ENCODE results near the gene SARNP. TPM values are rescaled to one million over a fixed set of nuclear protein-coding genes. Genes with fewer than 3 reads are reported as not detected.

SARNP gene
- polyA plus RNA-seq, 3 donors = 131 to 167 (median 158) TPM

GRCh38 chr12:55728186-55728938, 89.2 kb downstream of the SARNP start:
- DNase-seq (ENCODE audit: low read depth in 3 of 3, low spot score in 2 of 3) = no peak

DNA sequence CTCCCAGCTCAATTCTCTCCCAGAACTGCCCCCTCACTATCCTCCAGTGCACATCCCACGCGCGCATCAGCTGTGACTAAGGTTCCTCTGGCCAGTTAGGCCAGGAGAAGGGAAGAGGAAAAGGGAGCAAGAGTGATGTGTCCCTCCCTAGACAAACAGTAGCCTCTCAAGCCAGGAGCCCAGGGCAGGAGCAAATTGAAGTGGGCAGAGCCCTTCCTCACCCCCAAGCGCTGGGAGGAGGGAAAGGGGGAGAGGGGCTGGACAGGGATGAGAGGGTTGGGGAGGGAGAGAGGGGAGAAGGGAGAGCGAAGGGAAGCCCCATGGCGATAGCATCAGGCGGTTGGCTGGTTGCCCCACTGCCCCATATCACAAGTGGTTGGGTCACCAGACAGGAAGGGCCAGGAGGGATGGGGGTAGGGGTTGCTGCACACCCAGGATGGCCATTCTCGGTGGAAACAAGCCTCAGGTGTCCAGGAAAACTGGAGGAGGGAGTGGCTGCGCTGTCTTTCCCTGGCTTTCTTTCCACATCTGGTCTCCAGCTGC, 89.8 kb downstream of the SARNP start:
- DNase-seq (ENCODE audit: low read depth in 3 of 3, low spot score in 2 of 3) = no peak

GRCh38 chr12:55726971-55727370, 90.6 kb downstream of the SARNP start:
- DNase-seq (ENCODE audit: low read depth in 3 of 3, low spot score in 2 of 3) = no peak

DNA sequence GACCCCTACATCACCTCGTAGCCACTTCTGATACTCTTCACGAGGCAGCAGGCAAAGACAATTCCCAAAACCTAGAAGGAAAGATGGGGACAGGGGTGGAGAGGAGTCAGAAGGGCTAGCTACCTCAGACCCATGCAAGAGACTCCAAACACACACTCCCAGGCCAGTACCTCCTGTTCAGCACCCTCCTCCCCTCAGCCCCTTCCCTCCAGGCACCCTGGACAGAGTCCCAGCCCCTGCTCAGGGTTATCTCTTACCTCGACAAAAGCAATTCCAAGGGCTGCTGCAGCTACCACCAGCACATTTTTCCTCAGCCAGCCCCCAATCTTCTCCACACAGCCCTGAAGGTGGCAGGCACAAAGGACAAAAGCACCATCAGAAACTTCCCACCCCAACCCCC, 92.0 kb downstream of the SARNP start:
- DNase-seq (ENCODE audit: low read depth in 3 of 3, low spot score in 2 of 3) = no peak

GRCh38 chr12:55724940-55725309, 92.6 kb downstream of the SARNP start:
- DNase-seq (ENCODE audit: low read depth in 3 of 3, low spot score in 2 of 3) = no peak

DNA sequence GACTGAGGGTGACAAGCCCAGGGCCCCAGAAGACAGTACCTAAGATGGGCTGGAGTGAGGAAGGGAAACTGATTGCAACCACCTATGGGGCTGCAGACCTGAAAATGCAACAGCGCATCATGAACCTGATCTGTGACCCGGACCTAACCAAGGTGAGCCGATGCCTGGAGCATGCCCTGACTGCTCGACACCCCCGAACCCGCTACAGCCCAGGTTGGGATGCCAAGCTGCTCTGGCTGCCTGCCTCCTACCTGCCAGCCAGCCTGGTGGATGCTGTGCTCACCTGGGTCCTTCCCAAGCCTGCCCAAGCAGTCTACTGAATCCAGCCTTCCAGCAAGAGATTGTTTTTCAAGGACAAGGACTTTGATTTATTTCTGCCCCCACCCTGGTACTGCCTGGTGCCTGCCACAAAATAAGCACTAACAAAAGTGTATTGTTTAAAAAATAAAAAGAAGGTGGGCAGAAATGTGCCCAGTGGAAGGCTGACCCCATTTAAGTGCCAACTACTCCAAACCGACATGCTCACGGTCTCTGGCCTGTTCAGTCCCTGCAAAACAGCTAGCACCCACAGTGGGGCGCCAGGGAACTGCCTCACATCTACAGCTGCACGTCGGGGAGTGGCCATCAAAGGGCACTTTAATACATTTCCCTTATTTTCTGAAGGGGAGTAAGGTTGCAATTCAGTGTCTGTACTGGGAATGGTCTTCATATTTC, 93.1 kb downstream of the SARNP start:
- no peak for DNase-seq (ENCODE audit: low read depth in 3 of 3, low spot score in 2 of 3)

GRCh38 chr12:55723516-55724225, 93.9 kb downstream of the SARNP start:
- no peak for DNase-seq (ENCODE audit: low read depth in 3 of 3, low spot score in 2 of 3)

GRCh38 chr12:55722948-55723347, 94.6 kb downstream of the SARNP start:
- no peak for DNase-seq (ENCODE audit: low read depth in 3 of 3, low spot score in 2 of 3)

DNA sequence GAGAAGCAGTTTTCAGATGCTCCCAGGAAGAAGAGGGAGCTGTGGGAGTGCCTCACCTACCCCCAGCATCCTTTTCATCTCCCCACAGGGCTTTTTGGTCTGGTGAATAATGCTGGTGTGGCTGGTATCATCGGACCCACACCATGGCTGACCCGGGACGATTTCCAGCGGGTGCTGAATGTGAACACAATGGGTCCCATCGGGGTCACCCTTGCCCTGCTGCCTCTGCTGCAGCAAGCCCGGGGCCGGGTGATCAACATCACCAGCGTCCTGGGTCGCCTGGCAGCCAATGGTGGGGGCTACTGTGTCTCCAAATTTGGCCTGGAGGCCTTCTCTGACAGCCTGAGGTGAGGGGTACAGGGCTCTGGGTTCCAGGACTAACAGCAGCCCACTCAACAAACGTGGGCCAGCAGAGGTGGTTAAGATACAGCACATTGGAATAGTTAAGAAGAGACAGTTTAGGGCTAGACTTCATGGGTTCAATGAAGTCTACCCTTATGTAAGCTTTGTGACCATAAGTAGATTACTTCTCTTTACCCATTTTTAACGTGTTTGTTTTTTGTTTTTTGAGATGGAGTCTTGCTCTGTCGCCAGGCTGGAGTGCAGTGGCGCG, 95.8 kb downstream of the SARNP start:
- no peak for DNase-seq (ENCODE audit: low read depth in 3 of 3, low spot score in 2 of 3)

GRCh38 chr12:55720894-55721444, 96.6 kb downstream of the SARNP start:
- no peak for DNase-seq (ENCODE audit: low read depth in 3 of 3, low spot score in 2 of 3)

GRCh38 chr12:55720071-55720564, 97.4 kb downstream of the SARNP start, which contains the start of gene RDH5:
Gene RDH5, plus strand, starts transcription at chr12:55720393. Its CDS starts 792 bp downstream, at chr12:55721185.
- DNase-seq (ENCODE audit: low read depth in 3 of 3, low spot score in 2 of 3) = no peak

DNA sequence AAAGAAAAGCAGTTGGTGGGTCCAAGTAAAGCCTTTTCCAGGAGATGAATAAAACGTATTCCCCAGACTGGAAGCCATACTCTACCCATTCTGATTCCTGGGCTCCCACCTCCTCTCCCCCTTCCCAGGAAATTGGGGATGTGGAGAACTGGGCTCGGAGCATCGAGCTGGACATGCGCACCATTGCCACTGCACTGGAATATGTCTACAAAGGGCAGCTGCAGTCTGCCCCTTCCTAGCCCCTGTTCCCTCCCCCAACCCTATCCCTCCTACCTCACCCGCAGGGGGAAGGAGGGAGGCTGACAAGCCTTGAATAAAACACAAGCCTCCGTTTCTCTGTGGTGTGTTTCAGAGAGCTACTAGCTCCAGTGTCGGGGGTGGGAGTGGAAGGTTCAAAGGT, 98.2 kb downstream of the SARNP start:
- no peak for DNase-seq (ENCODE audit: low read depth in 3 of 3, low spot score in 2 of 3)

GRCh38 chr12:55718624-55719275, 98.8 kb downstream of the SARNP start:
- no peak for DNase-seq (ENCODE audit: low read depth in 3 of 3, low spot score in 2 of 3)

GRCh38 chr12:55718015-55718414, 99.5 kb downstream of the SARNP start:
- DNase-seq (ENCODE audit: low read depth in 3 of 3, low spot score in 2 of 3) = no peak

- DNase-seq (ENCODE audit: low read depth in 3 of 3, low spot score in 2 of 3) = no peak
Measured at GRCh38 chr12:55717011-55718007, 100.2 kb downstream of the SARNP start.

DNA sequence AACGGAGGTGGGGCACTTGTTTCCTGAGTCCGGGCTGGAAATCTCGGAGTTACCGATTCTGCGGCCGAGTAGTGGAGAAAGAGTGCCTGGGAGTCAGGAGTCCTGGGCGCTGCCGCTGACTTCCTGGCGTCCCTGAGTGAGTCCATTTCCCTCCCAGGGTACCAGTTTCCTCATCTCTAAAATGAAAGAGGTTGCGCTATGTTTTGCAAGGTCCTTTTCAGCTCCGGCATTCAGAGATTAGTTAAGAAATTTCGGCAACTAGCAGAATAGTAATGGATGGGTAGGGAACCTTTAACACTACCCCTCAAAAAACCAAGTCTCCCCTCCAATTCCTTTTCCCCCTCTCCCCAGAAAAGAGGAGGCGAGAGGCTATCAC, 101.0 kb downstream of the SARNP start:
- no peak for DNase-seq (ENCODE audit: low read depth in 3 of 3, low spot score in 2 of 3)

GRCh38 chr12:55715833-55716581, 101.5 kb downstream of the SARNP start, which contains the start of gene BLOC1S1:
Gene BLOC1S1, plus strand, starts transcription at chr12:55716046. Its CDS starts 6 bp downstream, at chr12:55716052.
- DNase-seq (ENCODE audit: low read depth in 3 of 3, low spot score in 2 of 3) = peak in 2 of 3 donors; percentile 91 to 93
